NB4 (cell line): ENCODE data around the gene DARS1.

ENCODE experiments used
- MYC ChIP-seq: IDR thresholded peaks from 2 replicates; pipeline ENCODE4 v1.6.1; 2011; ENCODE audit warnings: low read depth, low read length
- POLR2A ChIP-seq: IDR thresholded peaks from 2 replicates; pipeline ENCODE4 v1.6.1; 2011; ENCODE audit warnings: mild to moderate bottlenecking; ENCODE audit not compliant: insufficient read length; ENCODE audit errors: extremely low read depth
- TF ChIP-seq, protein P1 (sequence below): IDR thresholded peaks from one replicate; pipeline ENCODE4 v1.5.1; 2012; ENCODE audit warnings: low read depth, low read length

DNA sequence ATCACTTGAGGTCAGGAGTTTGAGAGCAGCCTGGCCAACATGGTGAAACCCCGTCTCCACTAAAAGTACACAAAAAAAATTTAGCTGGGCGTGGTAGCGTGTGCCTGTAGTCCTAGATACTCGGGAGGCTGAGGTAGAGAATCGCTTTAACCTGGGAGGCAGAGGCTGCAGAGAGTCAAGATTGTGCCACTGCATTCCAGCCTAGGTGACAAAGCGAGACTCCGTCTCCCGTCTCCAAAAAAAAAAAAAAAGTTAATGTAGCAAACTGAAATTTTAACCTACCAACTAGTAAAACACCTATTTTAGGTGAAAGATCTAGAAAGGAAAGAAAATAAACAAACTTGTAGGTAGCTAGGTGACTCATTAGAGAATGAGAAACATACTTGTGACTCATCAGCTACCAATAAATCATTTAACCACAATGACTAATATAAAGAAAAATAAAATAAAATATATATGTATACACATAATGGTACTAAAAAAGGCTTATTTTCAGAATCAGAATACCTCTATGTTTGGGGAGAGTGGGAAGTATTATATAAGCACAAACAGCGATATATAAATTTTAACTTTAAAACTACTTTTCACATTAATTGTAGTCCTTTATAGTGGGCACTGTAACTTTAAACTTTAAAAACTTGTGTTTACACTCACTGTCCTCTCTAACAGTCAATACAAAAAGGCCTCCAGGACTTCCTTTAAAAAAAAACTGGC is 36.6 kb downstream of the DARS1 start:
- TF ChIP-seq, protein P1, sequence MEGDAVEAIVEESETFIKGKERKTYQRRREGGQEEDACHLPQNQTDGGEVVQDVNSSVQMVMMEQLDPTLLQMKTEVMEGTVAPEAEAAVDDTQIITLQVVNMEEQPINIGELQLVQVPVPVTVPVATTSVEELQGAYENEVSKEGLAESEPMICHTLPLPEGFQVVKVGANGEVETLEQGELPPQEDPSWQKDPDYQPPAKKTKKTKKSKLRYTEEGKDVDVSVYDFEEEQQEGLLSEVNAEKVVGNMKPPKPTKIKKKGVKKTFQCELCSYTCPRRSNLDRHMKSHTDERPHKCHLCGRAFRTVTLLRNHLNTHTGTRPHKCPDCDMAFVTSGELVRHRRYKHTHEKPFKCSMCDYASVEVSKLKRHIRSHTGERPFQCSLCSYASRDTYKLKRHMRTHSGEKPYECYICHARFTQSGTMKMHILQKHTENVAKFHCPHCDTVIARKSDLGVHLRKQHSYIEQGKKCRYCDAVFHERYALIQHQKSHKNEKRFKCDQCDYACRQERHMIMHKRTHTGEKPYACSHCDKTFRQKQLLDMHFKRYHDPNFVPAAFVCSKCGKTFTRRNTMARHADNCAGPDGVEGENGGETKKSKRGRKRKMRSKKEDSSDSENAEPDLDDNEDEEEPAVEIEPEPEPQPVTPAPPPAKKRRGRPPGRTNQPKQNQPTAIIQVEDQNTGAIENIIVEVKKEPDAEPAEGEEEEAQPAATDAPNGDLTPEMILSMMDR: no peak
- no peak for TF ChIP-seq POLR2A
- TF ChIP-seq MYC: no peak
